Hippocampal formation (tissue), 2 donors: ENCODE data around the gene DTL.

Experiments used
- DNase-seq, 2 donors: peaks; one replicate each; lab custom pipeline; 2025; lab: John Stamatoyannopoulos, UW

The DTL gene

GRCh38 chr1:212037900-212038299, 2.4 kb downstream of the DTL start:
- no peak for DNase-seq

- no peak for DNase-seq
Observed at GRCh38 chr1:212039622-212040021, 4.1 kb downstream of the DTL start.

- no peak for DNase-seq
Observed at GRCh38 chr1:212040629-212041412, 5.3 kb downstream of the DTL start.

GRCh38 chr1:212042436-212042835, 6.9 kb downstream of the DTL start:
- DNase-seq, result no peak

GRCh38 chr1:212044851-212045250, 9.3 kb downstream of the DTL start:
- no peak for DNase-seq

GRCh38 chr1:212045981-212046380, 10.4 kb downstream of the DTL start:
- DNase-seq, result no peak

GRCh38 chr1:212053993-212054392, 18.4 kb downstream of the DTL start:
- DNase-seq, result no peak

GRCh38 chr1:212055333-212055732, 19.8 kb downstream of the DTL start:
- no peak for DNase-seq

- DNase-seq, result no peak
Observed at GRCh38 chr1:212060632-212061472, 25.3 kb downstream of the DTL start.

GRCh38 chr1:212062832-212063438, 27.4 kb downstream of the DTL start:
- peak in 1 of 2 donors; percentile 44 for DNase-seq

- DNase-seq, result no peak
Observed at GRCh38 chr1:212067787-212068186, 32.2 kb downstream of the DTL start.

GRCh38 chr1:212070720-212071302, 35.3 kb downstream of the DTL start:
- peak in 1 of 2 donors; percentile 68 for DNase-seq

- no peak for DNase-seq
Observed at GRCh38 chr1:212072047-212072446, 36.5 kb downstream of the DTL start.

- no peak for DNase-seq
Observed at GRCh38 chr1:212073490-212073889, 37.9 kb downstream of the DTL start.

GRCh38 chr1:212074313-212074712, 38.8 kb downstream of the DTL start:
- DNase-seq, result no peak

- DNase-seq, result no peak
Observed at GRCh38 chr1:212074856-212075255, 39.3 kb downstream of the DTL start.

GRCh38 chr1:212077028-212077427, 41.5 kb downstream of the DTL start:
- DNase-seq, result no peak

GRCh38 chr1:212078826-212079225, 43.3 kb downstream of the DTL start:
- DNase-seq, result no peak

GRCh38 chr1:212082765-212083406, 47.3 kb downstream of the DTL start:
- DNase-seq, result no peak

GRCh38 chr1:212089560-212090163, 54.1 kb downstream of the DTL start:
- DNase-seq, result no peak

GRCh38 chr1:212091438-212092121, 56.0 kb downstream of the DTL start:
- DNase-seq, result no peak
